ENCODE results near the gene EML1. TPM values are rescaled to one million over a fixed set of nuclear protein-coding genes. Genes with fewer than 3 reads are reported as not detected.
A peak's percentile ranks its signal among the peaks of the same experiment; 100 is the strongest.

The EML1 gene
- total RNA-seq, 1 donor from 2014 or later = 24.1 TPM

DNA sequence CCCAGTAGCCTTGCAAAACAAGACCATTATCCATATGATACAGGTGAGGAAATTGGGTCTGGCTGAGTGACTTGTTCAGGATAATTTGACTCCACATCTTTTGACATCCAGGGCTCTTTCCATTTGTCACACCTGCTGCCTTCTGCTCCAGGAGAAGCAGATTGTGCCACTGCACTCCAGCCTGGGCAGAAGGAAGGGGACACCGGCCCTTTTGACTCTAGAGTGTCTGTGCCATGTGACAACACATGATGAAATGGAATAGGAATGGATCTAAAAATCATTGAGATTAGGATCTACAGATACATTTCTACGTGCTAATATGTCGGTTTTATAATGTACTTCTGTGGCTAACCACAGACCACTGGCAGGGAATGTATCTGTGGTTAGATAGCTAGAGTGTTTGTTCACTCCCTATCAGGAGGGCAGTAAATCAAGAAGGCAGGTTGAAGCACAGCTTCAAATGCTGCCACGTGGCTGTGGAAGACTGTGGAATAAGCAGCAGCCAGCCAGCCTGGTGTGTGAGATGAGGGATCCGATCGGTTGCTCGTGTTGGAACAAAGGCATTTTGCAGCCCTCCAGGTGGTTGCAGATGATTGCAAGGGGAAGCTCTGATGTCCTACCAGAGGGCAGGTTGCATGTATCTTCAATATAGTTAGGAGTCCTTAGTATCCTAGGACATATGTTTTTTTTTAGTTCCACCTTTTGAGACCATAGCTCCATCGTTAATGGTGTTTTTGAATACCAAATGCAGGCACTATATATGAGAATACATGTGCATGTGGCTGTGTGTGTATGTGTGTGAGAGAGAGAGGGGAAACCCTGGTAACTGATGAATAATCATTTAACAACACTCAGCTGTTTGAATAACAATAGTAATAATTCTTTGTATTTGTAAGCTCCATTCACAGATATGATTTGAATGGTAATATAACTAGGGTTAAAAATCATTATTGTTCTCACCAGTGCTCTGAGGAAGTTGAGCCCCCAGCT is 28.6 kb downstream of the EML1 start:
- peak; percentile 69 for DNase-seq (ENCODE audit: low read depth)

GRCh38 chr14:99822800-99823455 is 29.7 kb downstream of the EML1 start:
- DNase-seq (ENCODE audit: low read depth) = no peak

- DNase-seq (ENCODE audit: low read depth) = no peak
Observed at GRCh38 chr14:99824776-99825175, 31.6 kb downstream of the EML1 start.

DNA sequence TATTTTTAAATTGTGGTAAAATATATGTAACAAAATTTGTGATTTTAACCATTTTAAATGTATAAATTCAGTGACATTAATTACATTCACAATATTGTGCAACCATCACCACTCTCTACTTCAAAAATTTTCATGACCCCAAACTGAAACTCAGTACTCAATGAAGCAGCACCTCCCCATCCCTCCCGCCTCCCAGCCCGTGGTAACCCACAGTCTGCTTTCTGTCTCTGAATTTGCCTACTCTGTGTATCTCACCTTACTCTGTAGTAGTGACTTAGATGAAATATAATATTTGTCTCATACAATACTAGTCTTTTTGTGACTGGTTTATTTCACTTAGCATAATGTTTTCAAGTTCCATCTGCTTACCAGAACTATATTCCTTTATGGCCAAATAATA is 36.2 kb downstream of the EML1 start:
- DNase-seq (ENCODE audit: low read depth) = no peak

- DNase-seq (ENCODE audit: low read depth) = no peak
Observed at GRCh38 chr14:99831303-99831702, 38.1 kb downstream of the EML1 start.

- no peak for DNase-seq (ENCODE audit: low read depth)
Observed at GRCh38 chr14:99831903-99832685, 38.9 kb downstream of the EML1 start.

GRCh38 chr14:99837822-99838221 is 44.6 kb downstream of the EML1 start:
- DNase-seq (ENCODE audit: low read depth) = no peak

DNA sequence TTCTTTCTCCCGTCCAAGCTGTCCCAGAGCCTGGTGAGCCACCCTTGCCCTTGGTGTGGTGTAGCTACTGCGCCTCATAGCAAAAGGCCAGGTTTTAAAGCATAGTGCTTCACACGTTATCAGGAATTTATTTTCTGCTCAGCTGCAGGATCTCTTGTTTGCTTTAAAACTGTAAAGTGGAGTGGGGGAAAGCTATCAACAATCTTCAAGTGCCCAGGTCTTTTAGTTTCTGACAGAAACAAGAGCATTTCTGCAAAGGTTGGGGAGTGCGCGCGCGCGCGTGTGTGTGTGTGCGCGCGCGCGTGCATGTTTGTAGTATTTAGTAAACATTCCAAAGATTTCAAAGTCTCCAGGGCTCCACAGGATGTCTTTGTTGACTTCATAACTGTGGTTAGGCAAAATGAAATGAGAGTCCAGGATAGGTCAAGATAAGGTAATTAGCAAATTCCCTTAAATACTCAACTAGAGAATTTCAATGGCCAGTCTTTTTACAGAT is 45.5 kb downstream of the EML1 start:
- DNase-seq (ENCODE audit: low read depth) = no peak

GRCh38 chr14:99839696-99840095 is 46.5 kb downstream of the EML1 start:
- no peak for DNase-seq (ENCODE audit: low read depth)

GRCh38 chr14:99840265-99840664 is 47.1 kb downstream of the EML1 start:
- no peak for DNase-seq (ENCODE audit: low read depth)

GRCh38 chr14:99840774-99841305 is 47.6 kb downstream of the EML1 start:
- DNase-seq (ENCODE audit: low read depth) = no peak

- DNase-seq (ENCODE audit: low read depth) = no peak
Observed at GRCh38 chr14:99841436-99842071, 48.3 kb downstream of the EML1 start.

- DNase-seq (ENCODE audit: low read depth) = no peak
Observed at GRCh38 chr14:99842141-99842540, 48.9 kb downstream of the EML1 start.

GRCh38 chr14:99846808-99847207 is 53.6 kb downstream of the EML1 start:
- no peak for DNase-seq (ENCODE audit: low read depth)

GRCh38 chr14:99850709-99851108 is 57.5 kb downstream of the EML1 start:
- no peak for DNase-seq (ENCODE audit: low read depth)

GRCh38 chr14:99852578-99852977 is 59.4 kb downstream of the EML1 start:
- peak; percentile 27 for DNase-seq (ENCODE audit: low read depth)

DNA sequence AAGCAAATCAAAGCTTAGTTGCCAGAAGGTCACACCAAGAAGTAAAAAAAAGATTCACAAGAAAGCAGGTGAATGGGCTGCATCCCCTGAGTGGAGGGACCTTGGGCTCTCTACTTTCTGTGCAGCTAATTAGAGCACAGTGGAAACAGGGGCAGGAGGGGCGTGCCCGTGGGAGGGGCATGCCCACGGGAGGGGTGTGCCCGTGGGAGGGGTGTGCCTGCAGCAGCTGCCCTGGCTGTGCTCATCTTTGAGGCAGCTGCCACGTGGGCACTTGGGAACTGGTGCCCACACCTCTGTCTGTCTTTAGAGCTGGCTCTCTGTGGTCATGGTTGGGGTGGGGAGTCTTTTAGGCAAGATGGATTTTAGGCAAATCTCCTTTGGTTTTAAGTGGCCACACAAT is 60.0 kb downstream of the EML1 start:
- peak; percentile 84 for DNase-seq (ENCODE audit: low read depth)

- DNase-seq (ENCODE audit: low read depth) = no peak
Observed at GRCh38 chr14:99854831-99855230, 61.6 kb downstream of the EML1 start.

DNA sequence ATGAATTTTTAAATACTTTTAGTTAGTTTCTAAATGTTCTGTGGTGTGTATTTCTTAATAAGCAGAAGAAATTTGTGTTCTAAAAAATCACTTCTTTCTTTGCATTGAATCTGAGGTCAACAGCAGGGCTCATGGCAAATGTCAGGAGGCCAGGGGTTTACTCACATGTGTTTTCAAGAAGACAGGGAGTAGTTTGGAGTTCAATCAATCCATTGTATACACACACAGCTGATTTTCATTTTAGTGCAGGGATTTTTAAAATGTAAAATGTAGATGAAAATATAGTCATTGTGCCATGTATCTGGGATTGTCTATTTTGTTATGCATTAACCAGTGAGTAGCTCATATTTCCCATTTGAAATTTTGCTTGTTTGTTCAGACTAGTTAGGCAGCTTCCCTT is 62.1 kb downstream of the EML1 start:
- DNase-seq (ENCODE audit: low read depth) = no peak

- DNase-seq (ENCODE audit: low read depth) = no peak
Observed at GRCh38 chr14:99857551-99857950, 64.3 kb downstream of the EML1 start.

GRCh38 chr14:99860219-99860618 is 67.0 kb downstream of the EML1 start:
- DNase-seq (ENCODE audit: low read depth) = peak; percentile 44

Measured in myocyte (in vitro differentiated cells).